ENCODE results near the gene PUM2.

Gene PUM2

DNA sequence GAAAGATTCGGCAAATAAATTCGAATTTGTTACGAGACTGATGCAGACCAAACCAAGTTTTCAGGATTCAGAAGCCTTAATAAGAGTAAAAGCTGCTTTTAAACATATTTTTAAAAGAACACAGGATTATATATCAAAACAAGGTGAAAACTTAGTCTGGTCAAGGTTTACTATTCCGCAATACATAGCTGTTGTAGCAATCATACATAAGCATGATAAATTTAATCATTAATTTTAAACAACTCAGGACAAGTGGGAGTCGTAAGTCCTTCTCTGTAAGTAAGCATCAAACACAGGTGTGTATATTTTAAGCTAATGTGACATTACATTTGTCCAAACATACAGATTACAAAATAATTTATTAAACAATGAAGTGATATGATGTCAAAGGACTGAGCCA, 57.7 kb downstream of the PUM2 start:
- no peak for TF ChIP-seq CTCF (IDR thresholded peaks at IDR 0.05; ENCODE audit: insufficient read depth, low read depth, low read length, missing control alignments)
- DNase-seq (ENCODE audit: low read depth) = no peak
- no peak overlapping the region for H3K4me3 ChIP-seq (ENCODE audit: low read depth, low read length)

DNA sequence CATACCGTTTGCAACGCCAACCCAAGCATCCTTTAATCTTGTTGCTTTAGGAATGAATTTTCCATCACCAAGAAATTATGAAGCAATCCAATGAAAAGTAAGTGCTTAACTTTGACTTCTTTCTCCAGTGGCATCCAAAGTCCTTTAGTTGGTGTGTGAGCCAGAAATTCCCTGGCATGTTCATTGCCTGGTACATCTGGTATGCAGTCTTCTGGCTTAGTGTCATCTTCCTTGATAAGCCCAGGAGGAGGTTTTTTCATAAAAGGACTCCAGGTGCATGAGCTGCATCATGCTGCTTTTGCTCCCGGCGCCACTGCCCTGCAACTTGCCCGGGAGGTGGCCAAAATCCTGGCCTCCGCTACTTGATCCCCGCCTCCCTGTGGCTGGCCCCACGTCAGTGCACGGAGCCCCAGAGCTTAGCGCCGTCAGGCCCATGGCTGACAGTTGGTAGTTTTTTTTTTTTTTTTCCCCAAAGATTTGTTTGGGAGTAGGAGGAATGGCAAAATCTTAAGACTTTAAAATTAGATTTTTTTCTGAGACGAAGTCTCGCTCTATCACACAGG, 58.7 kb downstream of the PUM2 start:
- H3K4me3 ChIP-seq (ENCODE audit: low read depth, low read length) = no peak overlapping the region
- DNase-seq (ENCODE audit: low read depth) = no peak
- no peak for TF ChIP-seq CTCF (IDR thresholded peaks at IDR 0.05; ENCODE audit: insufficient read depth, low read depth, low read length, missing control alignments)

DNA sequence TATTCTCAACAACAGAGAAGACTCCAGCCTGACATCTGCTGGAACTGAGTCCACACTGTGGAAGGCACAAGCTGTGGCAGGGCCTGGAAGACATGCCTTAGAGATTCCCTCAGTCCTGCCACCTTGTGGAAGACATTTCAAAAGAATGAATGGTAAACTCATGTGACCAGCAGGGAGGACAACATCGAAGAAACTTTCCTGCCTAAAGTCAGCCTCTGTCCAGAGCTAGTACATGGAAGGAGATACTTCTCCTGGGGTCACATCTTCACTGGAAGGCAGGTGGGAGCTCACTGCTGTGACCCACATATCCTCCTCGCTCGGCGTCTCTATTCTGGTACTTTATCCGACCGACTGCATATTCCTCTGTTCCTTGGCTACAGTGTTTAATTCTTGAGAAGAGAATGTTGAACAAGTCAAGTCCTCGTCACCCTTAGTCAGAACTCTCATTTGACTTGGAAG, 59.5 kb downstream of the PUM2 start:
- DNase-seq (ENCODE audit: low read depth) = peak; percentile 51
- TF ChIP-seq CTCF (IDR thresholded peaks at IDR 0.05; ENCODE audit: insufficient read depth, low read depth, low read length, missing control alignments) = peak; percentile 18
- H3K4me3 ChIP-seq (ENCODE audit: low read depth, low read length) = no peak overlapping the region

DNA sequence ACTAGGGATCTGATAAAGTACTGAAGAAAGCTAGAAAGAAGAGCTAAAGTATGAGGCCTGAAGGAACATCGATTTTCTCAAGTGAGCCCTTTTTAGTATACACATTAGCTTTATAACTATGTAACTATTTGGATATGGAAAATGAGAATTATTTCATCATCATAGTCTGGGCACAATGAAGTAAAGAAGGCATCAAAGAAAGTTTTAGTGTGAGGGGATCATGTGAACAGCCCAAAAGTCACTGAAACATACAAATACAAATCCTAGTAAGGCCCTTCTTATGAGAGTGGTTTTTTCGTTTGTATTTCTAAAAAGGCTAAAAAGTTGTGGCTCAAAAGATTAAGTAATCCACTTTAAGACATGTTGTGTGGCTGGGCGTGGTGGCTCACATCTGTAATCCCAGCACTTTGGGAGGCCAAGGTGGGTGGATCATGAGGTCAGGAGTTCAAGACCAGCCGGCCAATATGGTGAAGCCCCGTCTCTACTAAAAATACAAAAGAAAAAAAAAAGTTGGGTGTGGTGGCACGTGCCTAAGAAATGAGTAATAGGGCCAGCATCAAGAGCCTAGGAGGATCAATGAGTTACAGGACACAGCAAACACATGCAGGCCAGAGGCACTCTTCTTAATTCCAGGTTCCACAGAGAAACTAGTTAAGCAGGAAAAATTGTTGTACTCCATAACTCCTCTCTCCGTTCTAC, 61.9 kb downstream of the PUM2 start:
- no peak for DNase-seq (ENCODE audit: low read depth)

DNA sequence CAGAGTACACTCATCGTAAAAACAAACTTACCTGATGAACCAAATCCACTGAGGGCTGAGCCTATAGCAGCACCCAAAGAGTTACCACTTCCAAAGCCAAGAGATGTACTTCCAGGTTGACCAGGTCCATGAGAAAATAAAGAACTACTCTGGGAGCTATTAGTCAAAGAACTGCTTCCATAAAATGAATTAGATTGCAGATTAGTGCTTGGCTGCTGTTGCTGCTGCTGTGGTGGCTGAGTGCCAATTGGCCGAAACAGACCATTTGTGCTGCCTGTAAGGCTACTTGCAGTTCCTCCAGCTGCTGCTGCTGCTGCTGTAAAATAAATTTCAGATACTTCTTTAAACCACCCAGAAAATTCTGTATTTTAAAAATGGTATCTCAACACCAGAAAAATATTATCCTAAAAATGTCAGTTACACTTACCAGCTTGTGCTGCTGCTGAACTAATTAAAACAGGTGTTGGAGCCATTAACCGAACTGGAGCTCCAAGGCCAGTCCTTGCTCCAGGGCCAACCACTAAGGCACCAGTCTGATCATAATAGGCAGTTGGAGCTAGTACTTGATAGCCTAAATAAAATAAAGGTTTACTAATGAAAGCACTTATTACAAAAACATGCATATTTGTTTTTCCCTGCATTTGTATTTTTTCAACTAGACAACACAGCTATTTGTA, 67.6 kb downstream of the PUM2 start:
- DNase-seq (ENCODE audit: low read depth) = no peak
- no peak for TF ChIP-seq CTCF (IDR thresholded peaks at IDR 0.05; ENCODE audit: insufficient read depth, low read depth, low read length, missing control alignments)
- H3K4me3 ChIP-seq (ENCODE audit: low read depth, low read length) = no peak overlapping the region

More for the DNA sequence above, 61.9 kb downstream of the PUM2 start:
- TF ChIP-seq CTCF (IDR thresholded peaks at IDR 0.05; ENCODE audit: insufficient read depth, low read depth, low read length, missing control alignments) = no peak
- no peak overlapping the region for H3K4me3 ChIP-seq (ENCODE audit: low read depth, low read length)

GRCh38 chr2:20281876-20282275, 68.8 kb downstream of the PUM2 start:
- no peak overlapping the region for H3K4me3 ChIP-seq (ENCODE audit: low read depth, low read length)
- TF ChIP-seq CTCF (IDR thresholded peaks at IDR 0.05; ENCODE audit: insufficient read depth, low read depth, low read length, missing control alignments) = no peak
- DNase-seq (ENCODE audit: low read depth) = no peak
